Measurements from ENCODE around the gene ZBTB42.
"Not testable (repeated sequence)": the region's sequence is repeated elsewhere in the genome, so short reads cannot be mapped to it uniquely, and the experiment has no call there.

ZBTB42 gene

DNA sequence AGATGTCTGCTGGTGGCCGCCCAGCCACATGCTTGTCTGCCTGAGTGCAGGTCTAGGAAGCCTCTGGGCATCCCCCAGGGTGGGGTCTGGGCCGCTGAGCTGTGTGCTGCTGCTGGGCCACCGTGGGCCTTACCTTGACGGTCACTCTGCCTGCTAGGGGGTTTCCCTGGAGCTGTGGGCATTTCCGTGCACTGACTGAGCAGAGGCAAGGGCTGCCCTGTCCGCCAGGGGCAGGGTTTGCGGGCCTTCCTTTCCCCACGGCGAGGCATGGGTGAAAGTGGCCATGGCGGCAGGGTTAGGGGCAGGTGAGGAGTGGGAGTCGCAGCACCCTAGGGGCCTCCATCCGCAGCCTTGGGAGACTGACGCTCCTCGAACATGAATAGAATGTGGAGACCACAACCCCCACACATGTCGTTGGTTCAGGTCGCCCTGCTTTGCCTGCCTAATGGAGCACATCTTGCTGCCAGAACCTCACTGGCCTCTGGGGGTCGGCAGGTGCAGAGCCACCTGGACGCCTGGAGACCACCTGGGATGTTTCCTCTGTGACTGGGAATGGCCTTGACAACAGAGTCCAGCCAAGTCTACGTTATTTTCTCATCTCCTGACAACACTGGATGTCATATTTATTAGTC, 2.5 kb downstream of the ZBTB42 start:
- in situ Hi-C loops (cut with MboI; ENCODE audit: low pct_unique_long_range_greater_than_20kb, low sequenced_read_pairs), result no loop called here
- DNase-seq, result no peak

DNA sequence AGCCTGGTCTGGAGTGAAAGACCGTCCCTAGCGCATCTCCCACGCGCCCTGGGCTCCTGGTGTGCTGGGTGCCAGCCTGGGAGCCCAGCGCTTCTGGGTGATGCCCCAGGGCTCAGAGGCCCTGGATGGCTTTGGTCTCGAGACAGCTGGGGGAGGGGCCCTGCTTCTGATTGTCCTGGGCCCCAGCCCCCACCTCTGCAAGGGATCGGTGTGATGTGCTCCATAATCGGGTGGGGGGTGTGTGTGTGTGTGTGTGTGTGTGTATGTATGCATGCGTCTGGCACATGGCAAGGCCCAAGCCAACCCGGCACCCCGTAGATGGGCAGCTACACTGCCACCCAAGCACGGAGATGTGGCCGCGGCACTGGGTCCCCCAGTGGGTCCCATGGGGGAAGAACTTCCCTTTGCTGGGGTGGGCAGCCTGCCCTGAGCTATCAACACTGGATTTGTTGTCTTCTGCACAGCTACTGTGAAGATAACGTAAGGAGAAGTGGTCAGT, 3.1 kb downstream of the ZBTB42 start:
- no peak for DNase-seq
- in situ Hi-C loops (cut with MboI; ENCODE audit: low pct_unique_long_range_greater_than_20kb, low sequenced_read_pairs), result no loop called here

DNA sequence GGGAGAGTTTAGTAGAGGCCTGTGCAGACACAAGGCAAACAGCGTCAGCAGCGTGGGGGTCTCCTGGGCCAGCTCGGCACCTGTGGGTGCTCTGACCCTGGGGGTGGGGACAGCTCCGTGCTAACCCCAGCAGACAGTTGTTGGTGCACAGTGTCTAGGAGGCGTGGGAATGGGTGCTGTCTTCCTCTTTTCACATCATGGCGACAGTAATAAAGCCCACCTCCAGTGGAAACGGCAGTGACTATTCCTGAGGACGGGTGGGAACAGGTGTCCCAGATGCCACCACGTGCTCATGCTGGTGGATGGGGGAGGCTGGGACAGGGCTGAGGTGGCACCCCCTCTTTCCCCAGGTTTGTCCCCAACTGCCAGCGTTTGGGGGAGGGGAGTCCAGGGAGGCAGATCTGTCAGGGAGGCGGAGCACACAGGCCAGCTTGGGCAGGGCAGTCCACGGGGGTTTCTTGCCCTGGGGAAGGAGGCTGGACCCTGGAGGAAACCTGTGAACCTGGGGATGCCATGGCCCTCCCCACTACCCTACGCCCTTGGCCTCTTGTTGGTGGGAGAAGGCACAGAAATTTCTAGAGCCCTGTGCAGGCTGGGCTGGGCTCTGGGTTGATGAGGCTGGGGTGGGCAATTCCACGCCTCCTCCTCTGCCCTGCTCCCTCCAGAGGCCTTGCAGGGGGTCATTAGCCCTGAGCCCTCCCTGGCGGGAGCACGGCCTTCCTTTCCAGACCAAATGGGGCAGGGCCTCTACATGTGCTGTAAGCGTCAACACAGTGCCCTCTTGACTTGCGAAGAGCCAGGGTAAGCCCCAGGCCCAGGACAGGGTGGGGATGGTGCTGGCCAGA, 3.8 kb downstream of the ZBTB42 start:
- no peak for DNase-seq
- in situ Hi-C loops (cut with MboI; ENCODE audit: low pct_unique_long_range_greater_than_20kb, low sequenced_read_pairs), result no loop called here

DNA sequence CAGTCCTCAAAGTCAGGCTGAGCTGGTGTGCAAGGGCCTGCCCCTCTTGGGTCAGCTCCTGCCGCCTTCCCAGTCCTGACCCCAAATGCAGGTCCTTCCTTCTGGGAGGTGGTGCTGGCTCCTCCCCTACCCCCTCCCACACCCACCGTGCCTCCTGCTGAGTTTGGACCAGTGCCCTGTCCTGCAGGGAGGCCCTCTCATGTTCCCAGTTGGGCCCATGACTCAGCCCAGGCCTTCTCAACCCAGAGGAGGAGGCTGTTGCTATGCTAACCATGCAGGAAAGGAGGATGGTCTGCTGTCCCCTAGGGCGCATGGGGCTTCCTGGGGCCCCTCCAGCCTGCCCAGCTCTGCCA, 4.4 kb downstream of the ZBTB42 start:
- no peak for DNase-seq
- in situ Hi-C loops (cut with MboI; ENCODE audit: low pct_unique_long_range_greater_than_20kb, low sequenced_read_pairs), result no loop called here

DNA sequence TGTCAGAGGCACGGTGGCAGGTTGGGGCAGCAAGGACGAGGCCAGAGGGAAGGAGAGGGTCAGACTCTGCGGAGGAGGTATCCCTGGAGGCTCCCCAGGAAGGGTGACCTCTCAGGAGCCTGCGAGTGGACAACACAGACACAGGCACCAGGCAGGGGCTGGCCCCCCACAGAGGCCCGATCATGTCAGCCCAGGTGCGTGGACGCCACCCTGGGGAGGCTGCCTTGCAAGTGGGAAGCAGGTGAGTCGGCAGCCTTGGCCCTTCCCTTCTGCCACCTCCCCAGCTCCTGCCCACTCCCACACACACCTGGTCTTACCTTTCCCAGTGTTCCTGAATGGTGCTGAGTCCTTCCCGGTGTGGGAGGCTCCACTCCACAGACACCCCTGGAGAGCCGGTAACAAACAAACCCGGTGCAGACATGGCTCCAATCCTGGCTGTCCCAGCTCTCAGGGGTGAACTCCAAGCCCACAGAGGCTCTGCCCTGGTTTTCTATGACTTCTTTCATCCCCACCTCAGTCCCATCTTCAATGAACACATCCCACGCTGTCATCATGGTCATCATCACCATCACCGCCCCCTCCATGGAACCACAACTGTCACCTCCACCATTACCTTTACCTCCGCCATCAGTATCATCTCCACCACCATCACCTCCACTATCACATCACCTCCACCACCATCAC, 5.2 kb downstream of the ZBTB42 start:
- in situ Hi-C loops (cut with MboI; ENCODE audit: low pct_unique_long_range_greater_than_20kb, low sequenced_read_pairs), result no loop called here

DNA sequence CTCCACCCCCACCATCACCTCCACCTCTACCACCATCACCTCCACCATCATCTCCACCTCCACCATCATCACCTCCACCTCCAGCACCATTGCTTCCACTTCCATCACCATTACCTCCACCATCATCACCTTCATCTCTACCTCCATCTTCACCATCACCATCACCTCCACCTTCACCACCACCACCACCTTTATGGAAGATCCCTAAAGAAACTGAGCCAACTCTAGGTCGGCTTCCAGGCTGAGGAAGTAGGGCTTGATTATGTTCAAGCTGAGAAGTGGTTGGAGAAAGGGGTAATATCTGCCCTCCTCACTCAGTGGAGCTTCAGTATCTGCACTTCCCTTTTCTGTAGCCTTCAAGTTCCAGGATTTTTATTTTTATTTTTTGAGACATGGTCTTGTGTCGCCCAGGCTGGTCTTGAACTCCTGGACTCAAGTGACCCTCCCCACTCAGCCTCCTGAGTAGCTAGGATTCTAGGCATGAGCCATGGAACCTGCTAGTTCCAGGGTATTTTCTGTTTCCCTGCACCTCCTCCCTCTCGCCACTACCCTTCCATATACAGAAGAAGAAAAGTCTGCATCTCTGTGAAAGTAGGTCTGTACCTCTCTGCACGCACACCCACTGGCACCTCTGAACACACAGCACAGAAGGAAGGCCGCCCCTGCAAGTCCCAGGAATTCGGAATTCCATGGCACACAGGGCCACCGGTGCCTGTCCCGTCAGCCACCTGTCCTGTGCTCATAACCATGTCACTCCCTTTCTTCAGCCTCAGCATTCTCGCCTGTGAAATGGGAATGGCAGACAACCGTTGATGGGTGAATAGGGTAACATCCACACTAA, 5.9 kb downstream of the ZBTB42 start:
- in situ Hi-C loops (cut with MboI; ENCODE audit: low pct_unique_long_range_greater_than_20kb, low sequenced_read_pairs), result no loop called here
- peak; percentile 47 for DNase-seq

More for the DNA sequence above, 5.2 kb downstream of the ZBTB42 start:
- no peak for DNase-seq

DNA sequence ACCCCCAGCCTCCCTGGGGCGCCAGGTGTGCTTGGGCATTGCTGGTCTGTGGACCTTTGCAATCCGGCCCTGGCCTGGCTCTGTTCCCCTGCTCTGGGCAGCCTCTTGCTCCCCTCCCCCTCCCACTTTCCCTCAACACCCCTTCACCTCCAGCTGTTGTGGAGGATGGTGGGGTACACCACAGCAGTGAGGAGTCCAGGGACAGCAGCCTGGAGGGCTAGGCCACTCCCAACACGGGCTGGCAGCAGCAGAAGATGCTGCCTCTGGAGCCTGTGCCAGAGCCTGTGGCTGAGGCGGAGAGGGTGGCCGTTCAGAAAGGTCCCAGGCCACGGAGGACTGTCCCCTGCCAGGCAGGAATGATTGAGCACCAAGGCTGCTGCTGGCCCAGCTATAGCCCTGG, 7.6 kb downstream of the ZBTB42 start:
- no peak for DNase-seq
- in situ Hi-C loops (cut with MboI; ENCODE audit: low pct_unique_long_range_greater_than_20kb, low sequenced_read_pairs), result no loop called here

DNA sequence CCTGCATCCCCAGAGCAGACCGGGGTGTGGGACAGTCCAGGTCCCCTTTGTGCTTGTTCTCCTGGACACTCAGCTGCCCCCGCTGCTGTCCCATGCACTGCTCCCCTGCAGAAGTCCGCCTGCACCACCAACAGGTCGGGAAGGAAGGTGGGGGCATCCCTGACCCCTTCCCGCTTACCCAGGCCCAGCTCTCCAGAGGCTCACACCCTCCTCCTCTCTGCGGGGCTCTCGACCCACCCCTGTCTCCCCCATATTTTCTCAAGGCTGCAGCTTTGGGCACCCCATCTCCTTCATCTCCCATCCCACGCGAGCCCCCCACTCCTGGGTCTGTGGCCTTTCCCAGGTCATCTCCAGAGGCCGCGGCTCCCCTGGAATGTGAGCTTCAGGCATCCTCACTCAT, 9.4 kb downstream of the ZBTB42 start:
- no peak for DNase-seq
- in situ Hi-C loops (cut with MboI; ENCODE audit: low pct_unique_long_range_greater_than_20kb, low sequenced_read_pairs), result no loop called here

DNA sequence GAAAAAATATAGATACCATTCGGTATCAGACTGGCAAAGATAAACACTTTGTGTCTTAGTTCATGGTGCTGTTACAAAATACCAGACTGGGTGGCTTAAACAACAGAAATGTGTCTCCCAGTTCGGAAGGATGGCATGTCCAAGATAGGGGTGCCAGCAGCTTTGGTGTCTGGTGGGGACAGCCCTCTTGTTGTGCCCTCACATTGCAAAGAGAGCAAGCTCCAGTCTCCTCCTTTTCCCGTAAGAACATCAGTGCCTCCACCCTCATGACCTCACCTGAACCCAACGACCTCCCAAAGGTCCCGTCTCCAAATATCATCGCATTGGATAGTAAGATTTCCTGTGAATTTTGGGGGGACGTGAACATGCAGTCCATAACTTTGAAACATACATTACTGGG, 12.4 kb downstream of the ZBTB42 start:
- in situ Hi-C loops (cut with MboI; ENCODE audit: low pct_unique_long_range_greater_than_20kb, low sequenced_read_pairs), result no loop called here

DNA sequence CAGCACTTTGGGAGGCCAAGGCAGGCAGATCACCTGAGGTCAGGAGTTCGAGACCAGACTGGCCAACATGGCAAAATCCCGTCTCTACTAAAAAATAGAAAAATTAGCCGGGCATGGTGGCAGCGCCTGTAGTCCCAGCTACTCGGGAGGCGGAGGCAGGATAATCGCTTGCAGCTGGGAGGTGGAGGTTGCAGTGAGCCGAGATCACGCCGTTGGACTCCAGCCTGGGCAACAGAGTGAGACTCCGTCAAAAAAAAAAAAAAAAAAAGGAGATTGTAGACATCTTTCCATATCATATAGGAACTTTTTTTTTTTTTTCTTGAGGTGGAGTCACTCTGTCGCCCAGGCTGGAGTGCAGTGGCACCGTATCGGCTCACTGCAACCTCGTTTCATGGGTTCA, 13.8 kb downstream of the ZBTB42 start:
- DNase-seq; in situ Hi-C loops (cut with MboI; ENCODE audit: low pct_unique_long_range_greater_than_20kb, low sequenced_read_pairs): not testable (repeated sequence)

More for the DNA sequence above, 12.4 kb downstream of the ZBTB42 start:
- no peak for DNase-seq

DNA sequence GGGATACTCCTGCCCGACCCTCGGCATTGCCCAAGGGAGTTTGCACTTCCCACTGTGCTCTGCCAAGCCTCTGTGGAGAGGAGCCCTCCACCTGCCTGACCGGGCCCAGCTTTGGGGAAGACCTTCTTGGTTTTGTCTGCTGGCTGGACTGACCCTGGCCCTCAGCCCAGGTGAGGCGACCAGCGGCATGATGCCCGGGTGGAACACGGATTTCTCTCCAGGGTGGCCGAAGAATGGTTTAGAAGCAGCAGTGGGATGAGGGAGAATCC, 15.6 kb downstream of the ZBTB42 start:
- no peak for DNase-seq
- in situ Hi-C loops (cut with MboI; ENCODE audit: low pct_unique_long_range_greater_than_20kb, low sequenced_read_pairs), result no loop called here

DNA sequence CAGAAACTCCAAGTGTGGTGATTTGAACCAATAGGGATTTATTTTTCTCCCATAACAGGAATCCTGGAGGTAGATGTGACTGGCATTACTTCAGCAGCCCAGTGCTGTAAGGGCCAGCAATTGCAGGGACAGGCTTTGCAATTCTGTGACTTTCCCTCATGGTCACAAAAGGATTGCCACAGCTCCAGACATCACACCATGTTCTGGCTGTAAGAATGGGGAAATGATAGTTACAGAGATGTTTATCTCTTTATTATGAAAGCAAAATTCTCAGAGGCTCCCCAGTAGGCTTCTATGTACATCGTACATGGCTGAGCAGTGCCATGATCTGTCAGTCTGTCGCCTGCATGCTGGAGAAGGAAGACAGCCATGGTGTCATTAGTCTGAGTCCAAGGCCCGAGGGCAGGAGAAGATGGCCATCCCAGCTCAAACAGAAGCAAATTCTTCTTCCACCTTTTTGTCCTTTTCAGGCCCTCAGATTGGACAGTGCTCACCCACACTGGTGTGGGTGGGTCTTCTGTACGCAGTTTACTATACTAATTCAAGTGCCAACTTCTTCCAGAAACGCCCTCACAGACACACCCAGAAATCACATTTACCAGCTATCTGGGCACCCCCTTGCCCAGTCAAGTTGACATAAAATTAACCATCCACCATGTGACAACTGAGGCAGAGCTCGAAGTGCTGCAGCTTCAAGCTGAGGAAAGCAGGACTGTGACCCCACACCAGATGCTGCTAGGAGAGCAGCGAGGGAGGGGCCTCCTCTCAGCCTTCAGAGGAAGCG, 17.2 kb downstream of the ZBTB42 start:
- in situ Hi-C loops (cut with MboI; ENCODE audit: low pct_unique_long_range_greater_than_20kb, low sequenced_read_pairs), result no loop called here
- DNase-seq, result no peak

DNA sequence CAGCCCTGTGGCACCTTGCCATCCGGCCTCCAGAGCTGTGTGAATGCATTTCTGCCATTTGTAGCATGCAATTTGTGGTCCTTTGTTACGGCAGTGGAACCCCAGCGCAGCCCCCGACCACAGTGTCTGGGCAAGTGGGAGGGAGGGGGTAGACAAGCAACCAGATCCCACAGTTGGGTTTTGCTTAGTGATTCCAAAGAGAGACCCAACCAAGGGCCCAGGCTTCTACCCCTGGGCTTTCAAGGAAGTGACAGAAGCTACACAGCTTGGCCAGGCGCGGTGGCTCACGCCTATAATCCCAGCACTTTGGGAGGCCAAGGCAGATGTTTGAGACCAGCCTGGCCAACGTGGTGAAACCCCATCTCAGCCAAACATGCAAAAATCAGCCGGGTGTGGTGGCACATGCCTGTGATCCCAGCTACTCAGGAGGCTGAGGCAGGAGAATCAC, 17.8 kb downstream of the ZBTB42 start:
- in situ Hi-C loops (cut with MboI; ENCODE audit: low pct_unique_long_range_greater_than_20kb, low sequenced_read_pairs), result no loop called here
- no peak for DNase-seq

DNA sequence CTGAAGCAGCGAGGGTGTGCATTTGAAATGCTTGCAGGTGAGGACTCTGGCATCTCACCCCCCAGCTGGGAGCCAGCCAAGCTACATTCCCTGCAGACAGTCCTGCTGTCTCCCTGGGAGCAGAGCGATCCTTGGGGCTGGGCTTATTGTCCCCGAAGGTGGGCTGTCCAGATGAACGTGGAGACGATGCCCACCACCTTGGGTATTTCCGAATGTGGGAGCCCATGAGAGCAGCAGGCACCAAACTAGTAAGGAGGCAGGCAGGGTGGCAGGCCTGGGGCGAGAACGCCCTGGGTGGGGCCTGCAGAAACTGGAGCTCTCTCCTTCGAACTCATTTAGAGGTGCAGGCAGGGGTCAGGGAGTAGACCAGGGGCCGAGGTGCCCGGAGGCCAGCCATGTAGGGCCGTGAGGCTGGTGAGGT, 18.5 kb downstream of the ZBTB42 start:
- in situ Hi-C loops (cut with MboI; ENCODE audit: low pct_unique_long_range_greater_than_20kb, low sequenced_read_pairs), result no loop called here

DNA sequence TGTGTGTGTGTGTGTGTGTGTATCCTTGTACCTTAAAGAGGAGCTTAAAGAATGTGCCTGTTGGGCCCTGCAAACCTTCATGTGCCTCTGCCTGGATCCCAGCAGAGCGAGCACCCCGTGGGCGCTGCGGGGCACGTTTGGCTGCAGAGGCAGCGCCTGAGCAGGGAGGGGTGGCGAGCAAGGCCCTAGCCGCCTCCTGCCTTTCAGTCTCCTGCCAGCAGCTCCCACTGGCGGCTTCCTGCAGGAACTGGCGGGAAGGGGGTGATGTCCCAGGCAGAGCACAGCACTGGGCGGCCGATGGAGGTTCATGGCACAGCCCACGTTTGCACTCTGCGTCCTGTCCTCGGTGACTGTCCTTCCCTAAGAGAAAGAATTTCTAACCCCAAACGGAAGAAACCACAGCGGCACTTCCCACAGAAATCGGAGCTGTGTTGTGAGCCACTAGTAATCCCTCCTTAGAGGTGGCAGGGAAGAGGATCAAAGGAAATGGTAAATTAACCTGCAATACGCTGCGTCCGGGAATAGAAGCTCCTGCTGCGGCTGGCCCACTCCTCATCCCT, 19.8 kb downstream of the ZBTB42 start:
- in situ Hi-C loops (cut with MboI; ENCODE audit: low pct_unique_long_range_greater_than_20kb, low sequenced_read_pairs), result no loop called here

More for the DNA sequence above, 18.5 kb downstream of the ZBTB42 start:
- no peak for DNase-seq

DNA sequence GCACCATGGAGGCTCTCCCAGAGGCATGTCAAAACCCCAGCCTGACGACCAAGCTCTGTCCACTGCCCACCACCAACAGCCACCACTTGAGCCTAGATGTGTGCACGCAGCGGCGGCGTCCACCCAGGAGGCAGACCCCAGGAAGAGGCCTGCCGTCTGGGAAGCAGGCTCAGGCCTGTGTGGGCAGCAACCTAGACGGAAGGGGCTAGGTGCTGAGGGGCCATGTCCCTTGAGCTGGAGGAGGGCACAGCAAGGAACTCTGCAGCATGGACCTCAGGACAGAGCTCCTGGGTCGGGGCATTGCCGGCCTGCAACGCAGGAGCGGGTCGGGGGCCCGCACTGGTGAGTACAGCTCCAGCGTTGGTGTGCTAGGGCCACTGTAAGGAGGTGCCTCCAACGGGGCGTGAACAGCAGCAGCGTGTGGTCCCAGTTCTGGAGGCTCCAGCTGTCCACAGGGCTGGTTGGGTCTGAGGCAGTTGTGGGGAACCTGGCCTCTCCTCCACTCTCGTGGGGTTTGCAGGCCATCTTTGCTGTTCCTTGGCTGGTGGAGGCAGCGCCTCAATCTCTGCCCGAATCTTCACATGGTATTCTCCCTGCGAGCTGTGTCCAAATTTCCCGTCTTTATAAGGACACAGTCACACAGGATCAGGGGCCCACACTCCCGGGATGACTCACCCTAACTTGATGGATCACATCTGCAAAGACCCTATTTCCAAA, 20.5 kb downstream of the ZBTB42 start:
- in situ Hi-C loops (cut with MboI; ENCODE audit: low pct_unique_long_range_greater_than_20kb, low sequenced_read_pairs), result no loop called here
- no peak for DNase-seq

More for the DNA sequence above, 19.8 kb downstream of the ZBTB42 start:
- no peak for DNase-seq

DNA sequence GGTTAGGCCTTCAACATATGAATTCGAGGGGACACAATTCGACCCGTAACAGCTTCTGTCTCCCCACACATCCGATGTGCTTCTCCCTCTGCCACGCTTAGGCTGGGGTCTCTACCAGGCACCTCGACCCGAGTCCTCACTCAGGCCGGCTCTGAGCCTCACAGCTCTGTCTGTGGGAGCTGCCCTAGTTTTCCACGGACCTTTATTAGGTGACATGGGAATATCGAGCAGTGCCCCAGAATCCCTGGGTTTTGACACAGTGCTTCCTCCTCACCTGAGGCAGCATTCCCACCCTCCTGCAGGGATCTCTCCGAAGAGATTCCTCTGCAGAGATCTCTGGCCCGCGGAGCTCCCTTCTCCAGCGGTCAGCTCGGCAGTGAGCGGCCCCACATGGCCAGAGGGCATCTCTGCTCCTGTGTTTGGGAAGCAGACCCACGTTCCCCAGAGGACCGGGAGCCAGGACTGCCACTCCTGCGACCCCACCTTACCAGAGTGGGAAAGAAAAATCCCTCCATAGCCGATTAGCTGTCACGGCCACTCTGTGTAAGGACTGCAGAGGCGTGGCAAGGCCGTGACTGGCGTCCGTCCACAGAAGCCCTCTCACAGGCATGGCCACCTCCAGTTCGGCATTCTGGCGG, 21.2 kb downstream of the ZBTB42 start:
- in situ Hi-C loops (cut with MboI; ENCODE audit: low pct_unique_long_range_greater_than_20kb, low sequenced_read_pairs), result no loop called here
- no peak for DNase-seq
